Measurements from ENCODE around the gene BBS1.
"Not testable (repeated sequence)": the region's sequence is repeated elsewhere in the genome, so short reads cannot be mapped to it uniquely, and the experiment has no call there.

Gene BBS1

GRCh38 chr11:66582565-66583147 is 72.2 kb downstream of the BBS1 start:
- H3K27ac ChIP-seq (ENCODE audit: low read depth, low read length); H3K27me3 ChIP-seq (ENCODE audit: control insufficient read depth, insufficient read depth, low read length); H3K4me1 ChIP-seq (ENCODE audit: control insufficient read depth, insufficient read depth, low read length); H3K36me3 ChIP-seq (ENCODE audit: control insufficient read depth, insufficient read depth, low read length); H3K9ac ChIP-seq (ENCODE audit: low read depth, low read length); H3K4me3 ChIP-seq (ENCODE audit: low read depth, low read length): not testable (repeated sequence)
- H3K9me3 ChIP-seq (ENCODE audit: control insufficient read depth, insufficient read depth, low read length), result peaks cover 17% of the 10 kb centered on the region; the same call in 1 of the 2 replicates
